Measurements from ENCODE around the gene NR1H4. TPM values are rescaled to one million over a fixed set of nuclear protein-coding genes. Genes with fewer than 3 reads are reported as not detected.

Gene NR1H4
- total and polyA plus RNA-seq, 2 of the 13 experiments (the other 11 are each of a cell fraction or from before 2014, with no cell fraction given), result 27.3 to 114 TPM

GRCh38 chr12:100464529-100464928, 9.1 kb upstream of the NR1H4 start (continued):
- TF ChIP-seq, protein P1, sequence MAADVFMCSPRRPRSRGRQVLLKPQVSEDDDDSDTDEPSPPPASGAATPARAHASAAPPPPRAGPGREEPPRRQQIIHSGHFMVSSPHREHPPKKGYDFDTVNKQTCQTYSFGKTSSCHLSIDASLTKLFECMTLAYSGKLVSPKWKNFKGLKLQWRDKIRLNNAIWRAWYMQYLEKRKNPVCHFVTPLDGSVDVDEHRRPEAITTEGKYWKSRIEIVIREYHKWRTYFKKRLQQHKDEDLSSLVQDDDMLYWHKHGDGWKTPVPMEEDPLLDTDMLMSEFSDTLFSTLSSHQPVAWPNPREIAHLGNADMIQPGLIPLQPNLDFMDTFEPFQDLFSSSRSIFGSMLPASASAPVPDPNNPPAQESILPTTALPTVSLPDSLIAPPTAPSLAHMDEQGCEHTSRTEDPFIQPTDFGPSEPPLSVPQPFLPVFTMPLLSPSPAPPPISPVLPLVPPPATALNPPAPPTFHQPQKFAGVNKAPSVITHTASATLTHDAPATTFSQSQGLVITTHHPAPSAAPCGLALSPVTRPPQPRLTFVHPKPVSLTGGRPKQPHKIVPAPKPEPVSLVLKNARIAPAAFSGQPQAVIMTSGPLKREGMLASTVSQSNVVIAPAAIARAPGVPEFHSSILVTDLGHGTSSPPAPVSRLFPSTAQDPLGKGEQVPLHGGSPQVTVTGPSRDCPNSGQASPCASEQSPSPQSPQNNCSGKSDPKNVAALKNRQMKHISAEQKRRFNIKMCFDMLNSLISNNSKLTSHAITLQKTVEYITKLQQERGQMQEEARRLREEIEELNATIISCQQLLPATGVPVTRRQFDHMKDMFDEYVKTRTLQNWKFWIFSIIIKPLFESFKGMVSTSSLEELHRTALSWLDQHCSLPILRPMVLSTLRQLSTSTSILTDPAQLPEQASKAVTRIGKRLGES (CRISPR knock-in tag; IDR thresholded peaks at IDR 0.05; ENCODE audit: borderline replicate concordance), result no peak
- TF ChIP-seq ETV5 (CRISPR knock-in tag; IDR thresholded peaks at IDR 0.05; ENCODE audit: borderline replicate concordance) (no peak), ZNF577 (CRISPR knock-in tag; IDR thresholded peaks at IDR 0.05; ENCODE audit: borderline replicate concordance, low read depth) (no peak), LRRFIP1 (CRISPR knock-in tag; conservative IDR thresholded peaks at IDR 0.05) (no peak), ZNF816 (CRISPR knock-in tag; IDR thresholded peaks at IDR 0.05; ENCODE audit: borderline replicate concordance) (no peak), SRSF9 (IDR thresholded peaks at IDR 0.05; ENCODE audit: borderline replicate concordance, insufficient read depth, low read depth, low read length, poor library complexity, severe bottlenecking) (no peak), ZMAT5 (CRISPR knock-in tag; IDR thresholded peaks at IDR 0.05; ENCODE audit: borderline replicate concordance, low read depth) (no peak), XBP1 (CRISPR knock-in tag; IDR thresholded peaks at IDR 0.05) (no peak), ZNF580 (CRISPR knock-in tag; IDR thresholded peaks at IDR 0.05; ENCODE audit: borderline replicate concordance, low read depth) (no peak), GTF3A (CRISPR knock-in tag; conservative IDR thresholded peaks at IDR 0.05) (no peak), ISX (CRISPR knock-in tag; conservative IDR thresholded peaks at IDR 0.05) (no peak), POLR2G (IDR thresholded peaks at IDR 0.05; ENCODE audit: low read depth, low read length) (no peak), ZNF766 (CRISPR knock-in tag; IDR thresholded peaks at IDR 0.05; ENCODE audit: borderline replicate concordance) (no peak), HNRNPL (IDR thresholded peaks at IDR 0.05; ENCODE audit: low read depth, low read length) (no peak), ZBTB2 (CRISPR knock-in tag; IDR thresholded peaks at IDR 0.05; ENCODE audit: low read depth) (no peak), ZNF331 (CRISPR knock-in tag; IDR thresholded peaks at IDR 0.05) (peak; percentile 46; the same call in 1 of the 2 replicates), KAT8 (CRISPR knock-in tag; IDR thresholded peaks at IDR 0.05) (peak; percentile 62; the same call in 1 of the 2 replicates), CBX2 (IDR thresholded peaks at IDR 0.05; ENCODE audit: low read depth, low read length) (no peak), CBX2 (CRISPR knock-in tag; IDR thresholded peaks at IDR 0.05; ENCODE audit: low read depth) (no peak)
- TF ChIP-seq, protein P2, sequence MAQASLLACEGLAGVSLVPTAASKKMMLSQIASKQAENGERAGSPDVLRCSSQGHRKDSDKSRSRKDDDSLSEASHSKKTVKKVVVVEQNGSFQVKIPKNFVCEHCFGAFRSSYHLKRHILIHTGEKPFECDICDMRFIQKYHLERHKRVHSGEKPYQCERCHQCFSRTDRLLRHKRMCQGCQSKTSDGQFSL (CRISPR knock-in tag; IDR thresholded peaks at IDR 0.05), result no peak
- TF ChIP-seq, protein P3, sequence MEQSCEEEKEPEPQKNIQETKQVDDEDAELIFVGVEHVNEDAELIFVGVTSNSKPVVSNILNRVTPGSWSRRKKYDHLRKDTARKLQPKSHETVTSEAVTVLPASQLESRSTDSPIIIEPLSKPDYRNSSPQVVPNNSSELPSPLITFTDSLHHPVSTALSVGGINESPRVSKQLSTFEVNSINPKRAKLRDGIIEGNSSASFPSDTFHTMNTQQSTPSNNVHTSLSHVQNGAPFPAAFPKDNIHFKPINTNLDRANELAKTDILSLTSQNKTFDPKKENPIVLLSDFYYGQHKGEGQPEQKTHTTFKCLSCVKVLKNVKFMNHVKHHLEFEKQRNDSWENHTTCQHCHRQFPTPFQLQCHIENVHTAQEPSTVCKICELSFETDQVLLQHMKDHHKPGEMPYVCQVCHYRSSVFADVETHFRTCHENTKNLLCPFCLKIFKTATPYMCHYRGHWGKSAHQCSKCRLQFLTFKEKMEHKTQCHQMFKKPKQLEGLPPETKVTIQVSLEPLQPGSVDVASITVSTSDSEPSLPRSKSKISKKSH (CRISPR knock-in tag; IDR thresholded peaks at IDR 0.05; ENCODE audit: borderline replicate concordance), result no peak
